HG02642 (cell line): ENCODE measurements around the gene MYADML2.

Source experiments
- ATAC-seq: cut with Tn5 transposase; IDR thresholded peaks from one replicate; pipeline ENCODE4 v1.9.1; 2021; ENCODE audit warnings: mild to moderate bottlenecking; ENCODE audit not compliant: unreplicated experiment, poor library complexity

The MYADML2 gene

GRCh38 chr17:81901167-81902022 lies 45.6 kb downstream of the MYADML2 start:
- no peak for ATAC-seq

- no peak for ATAC-seq
These were observed 46.7 kb downstream of the MYADML2 start for GRCh38 chr17:81900181-81900820.

GRCh38 chr17:81899514-81900166 lies 47.4 kb downstream of the MYADML2 start:
- ATAC-seq = no peak

- ATAC-seq = no peak
These were observed 48.1 kb downstream of the MYADML2 start for GRCh38 chr17:81898885-81899284.

DNA sequence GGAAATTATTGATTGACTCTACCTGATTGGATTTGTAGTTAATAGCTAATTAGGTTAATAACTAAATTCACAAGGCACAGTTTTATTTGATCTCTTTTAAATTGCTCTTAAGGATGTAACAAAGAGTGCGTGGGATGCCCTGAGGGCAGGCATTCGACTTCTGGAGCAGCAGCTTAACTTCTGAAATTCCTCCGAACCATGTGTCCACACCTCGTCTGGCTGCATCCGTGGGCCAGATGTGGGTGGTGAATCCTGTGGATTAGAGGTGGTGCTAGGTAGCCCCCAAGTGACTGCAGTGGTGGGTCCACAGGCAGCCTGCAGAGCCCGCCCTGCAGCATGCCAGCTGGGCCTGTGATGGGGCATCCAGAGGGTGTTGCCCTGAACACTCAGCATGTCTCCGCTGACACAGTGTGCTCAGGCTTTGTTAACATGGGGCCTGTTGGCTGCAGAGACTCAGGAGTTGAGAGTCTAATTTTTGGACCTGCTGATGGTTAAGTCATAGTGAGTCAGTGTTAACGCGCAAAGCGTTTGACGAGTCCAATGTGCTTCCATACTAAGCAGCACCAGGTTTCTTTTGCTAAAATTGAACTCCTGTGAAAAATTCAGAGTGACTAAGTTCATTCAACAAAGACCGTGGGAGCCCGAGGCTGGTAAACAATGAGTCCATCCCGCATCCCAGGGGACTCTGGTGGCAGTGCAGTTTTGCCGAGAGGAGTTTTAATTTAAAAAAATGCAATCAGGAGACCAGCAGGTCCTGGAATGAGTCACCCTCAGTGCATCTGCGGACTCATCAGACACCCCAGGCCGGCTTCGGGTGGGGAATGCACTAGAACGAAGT lies 48.8 kb downstream of the MYADML2 start:
- ATAC-seq = no peak

DNA sequence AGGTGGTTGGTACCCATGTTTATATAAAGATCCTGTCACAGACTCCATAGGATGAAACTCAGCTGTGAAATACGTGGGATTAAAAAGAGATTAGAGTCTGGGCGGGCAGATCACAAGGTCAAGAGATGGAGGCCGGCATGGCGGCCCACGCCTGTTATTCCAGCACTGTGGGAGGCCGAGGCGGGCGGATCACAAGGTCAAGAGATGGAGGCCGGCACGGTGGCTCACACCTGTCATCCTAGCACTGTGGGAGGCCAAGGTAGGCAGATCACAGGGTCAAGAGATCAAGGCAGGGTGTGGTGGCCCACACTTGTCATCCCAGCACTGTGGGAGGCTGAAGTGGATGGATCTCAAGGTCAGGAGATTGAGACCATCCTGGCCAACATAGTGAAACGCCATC lies 51.6 kb downstream of the MYADML2 start:
- no peak for ATAC-seq

- ATAC-seq = no peak
These were observed 55.8 kb downstream of the MYADML2 start for GRCh38 chr17:81891303-81891552.

DNA sequence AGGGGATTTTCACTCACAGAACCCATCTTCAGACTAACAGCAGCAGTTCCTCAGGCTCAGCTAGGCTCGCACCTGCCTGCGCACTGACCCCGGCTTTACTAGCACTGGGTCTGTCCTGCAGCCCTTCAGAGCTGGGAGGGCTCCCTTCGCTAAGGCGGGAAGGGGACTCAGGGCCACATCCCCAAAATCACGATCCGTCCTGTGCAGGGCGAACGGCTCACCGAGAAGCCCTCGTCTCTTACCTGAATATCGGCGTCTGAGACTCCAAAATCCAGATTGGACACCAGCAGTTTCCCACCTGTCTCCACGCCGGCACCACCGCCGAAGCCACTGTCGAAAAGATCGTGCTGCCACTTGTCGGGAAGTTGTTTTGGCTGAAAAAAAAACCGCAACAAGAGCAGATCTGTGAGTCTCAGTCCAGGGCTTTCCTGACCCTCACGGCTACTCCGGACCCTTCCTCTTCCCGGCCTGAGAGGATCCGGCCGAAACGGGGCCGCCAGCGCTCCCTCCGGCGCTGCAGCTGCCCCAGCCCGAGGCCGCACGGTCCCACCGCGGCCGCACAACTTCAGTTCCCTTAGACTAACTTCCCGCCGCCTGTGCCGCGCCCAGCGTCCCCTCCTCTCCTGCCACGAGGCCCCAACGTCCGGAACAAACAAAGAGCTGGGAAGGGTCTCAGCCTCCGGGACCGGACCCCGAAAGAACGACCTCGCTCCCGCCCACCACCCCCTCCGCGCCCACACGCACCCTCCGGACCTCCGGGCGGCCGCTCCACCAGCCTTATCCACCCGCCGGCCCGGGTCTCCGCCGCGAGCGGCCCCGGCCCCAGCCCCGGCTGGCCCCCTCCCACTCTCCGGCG lies 56.4 kb downstream of the MYADML2 start:
- ATAC-seq = peak; percentile 20
